H1 (cell line): ENCODE results near the gene TGM5. TPM values are rescaled to one million over a fixed set of nuclear protein-coding genes. Genes with fewer than 3 reads are reported as not detected.

Source experiments
- CTCF ChIA-PET: fragments of 300-600 bp; sonication (Branson Sonifier 250); formaldehyde crosslinking; loops from one replicate; lab custom pipeline; 2021; ENCODE audit not compliant: partially characterized antibody; lab: Charles Lee
- POLR2A ChIA-PET: fragments of 300-600 bp; sonication (Branson Sonifier 250); formaldehyde crosslinking; loops from one replicate; lab custom pipeline; 2021; ENCODE audit warnings: inconsistent platforms; ENCODE audit not compliant: partially characterized antibody; lab: Charles Lee
- DNase-seq, 2 experiments: peaks; one replicate each; pipeline versions ENCODE4 v3.0.0 to v3.0.0-alpha.2; 2010 to 2022; ENCODE audit warnings: low spot score in 2 of 2, low read depth in 1 of 2, mixed read lengths in 1 of 2
- FAIRE-seq: peaks from 2 replicates; lab custom pipeline; 2011; peaks lifted over from hg19 to GRCh38; lab: Jason Lieb, UNC
- H2AFZ ChIP-seq: 2 replicates; pipeline ENCODE4 v1.8.1; 2012; ENCODE audit warnings: low read length, inconsistent platforms
- H2AK5ac ChIP-seq: 2 replicates; pipeline ENCODE4 v1.6.1; 2013; ENCODE audit warnings: low read depth, low read length
- H2BK120ac ChIP-seq: replicated peaks from 2 replicates; pipeline ENCODE3; 2013; ENCODE audit warnings: low read depth, low read length, inconsistent platforms
- H2BK12ac ChIP-seq: 2 replicates; pipeline ENCODE4 v1.6.1; 2013; ENCODE audit warnings: low read depth, low read length
- H2BK15ac ChIP-seq: 2 replicates; pipeline ENCODE4 v1.6.1; 2013; ENCODE audit warnings: low read length
- H2BK20ac ChIP-seq: 2 replicates; pipeline ENCODE4 v1.6.1; 2013; ENCODE audit warnings: low read length
- H2BK5ac ChIP-seq: 2 replicates; pipeline ENCODE4 v1.6.1; 2013; ENCODE audit warnings: low read depth, low read length
- H3K14ac ChIP-seq: 2 replicates; pipeline ENCODE4 v1.6.1; 2013; ENCODE audit warnings: inconsistent platforms; ENCODE audit not compliant: insufficient read length
- H3K18ac ChIP-seq: 2 replicates; pipeline ENCODE4 v1.6.1; 2013; ENCODE audit warnings: low read length; ENCODE audit errors: extremely low read depth
- H3K23ac ChIP-seq: 2 replicates; pipeline ENCODE4 v1.6.1; 2013; ENCODE audit warnings: inconsistent platforms; ENCODE audit not compliant: insufficient read length
- H3K23me2 ChIP-seq: 2 replicates; pipeline ENCODE4 v1.6.1; 2013; ENCODE audit warnings: low read depth, low read length
- H3K27ac ChIP-seq: 2 replicates; pipeline ENCODE4 v1.6.1; 2011; ENCODE audit warnings: low read depth, low read length, inconsistent platforms
- H3K27me3 ChIP-seq, 4 experiments: replicated peaks in 1 of 4; 1 replicate in 1 of 4; 2 replicates in 3 of 4; pipeline versions ENCODE4 v1.6.1 to v1.8.1; 2011 to 2013; ENCODE audit warnings: low read length in 3 of 4, mild to moderate bottlenecking in 3 of 4, inconsistent platforms in 2 of 4, mixed read lengths in 2 of 4, moderate library complexity in 1 of 4; ENCODE audit not compliant: control insufficient read depth in 3 of 4, insufficient read depth in 3 of 4; ENCODE audit errors: extremely low read depth in 1 of 4
- H3K36me3 ChIP-seq, 4 experiments: 2 replicates each; pipeline versions ENCODE4 v1.6.1 to v1.8.1; 2011 to 2013; ENCODE audit warnings: mild to moderate bottlenecking in 4 of 4, low read length in 3 of 4, moderate library complexity in 2 of 4, control low read depth in 1 of 4, inconsistent platforms in 1 of 4; ENCODE audit not compliant: insufficient read depth in 4 of 4, control insufficient read depth in 2 of 4
- H3K4ac ChIP-seq: replicated peaks from 2 replicates; pipeline ENCODE3; 2013; ENCODE audit warnings: low read length, low read depth, mixed read lengths, inconsistent platforms; ENCODE audit not compliant: insufficient read length
- H3K4me1 ChIP-seq, 4 experiments: replicated peaks in 1 of 4; 1 replicate in 1 of 4; 2 replicates in 3 of 4; pipeline versions ENCODE4 v1.6.1 to v1.8.1; 2011 to 2013; ENCODE audit warnings: low read length in 3 of 4, inconsistent platforms in 2 of 4, mixed read lengths in 1 of 4; ENCODE audit not compliant: insufficient read depth in 4 of 4, control insufficient read depth in 3 of 4
- H3K4me2 ChIP-seq, 2 experiments: 2 replicates each; pipeline versions ENCODE4 v1.6.1 to v1.8.1; 2011 to 2013; ENCODE audit warnings: low read depth in 2 of 2, low read length in 2 of 2, control low read depth in 1 of 2, inconsistent platforms in 1 of 2, mild to moderate bottlenecking in 1 of 2; ENCODE audit not compliant: insufficient read depth in 1 of 2
- H3K4me3 ChIP-seq, 4 experiments: fragments of 200-600, 300-600 bp in 1 of 4; sonication (generic), shearing (Covaris generic), sonication (Bioruptor Twin) in 1 of 4; 2 replicates each; pipeline versions ENCODE4 v1.5.1 to v1.8.1; 2011 to 2016; ENCODE audit warnings: low read length in 4 of 4, low read depth in 3 of 4, control low read depth in 2 of 4, inconsistent platforms in 2 of 4, mild to moderate bottlenecking in 2 of 4, mixed read lengths in 1 of 4, moderate library complexity in 1 of 4; ENCODE audit not compliant: insufficient read depth in 2 of 4; ENCODE audit errors: extremely low read depth in 1 of 4
- H3K56ac ChIP-seq: replicated peaks from 2 replicates; pipeline ENCODE3; 2013; ENCODE audit warnings: low read depth, mild to moderate bottlenecking, mixed read lengths, low read length, inconsistent platforms; ENCODE audit not compliant: insufficient read length
- H3K79me1 ChIP-seq: 2 replicates; pipeline ENCODE4 v1.6.1; 2013; ENCODE audit warnings: low read depth, low read length, control low read depth
- H3K79me2 ChIP-seq, 2 experiments: 2 replicates each; pipeline versions ENCODE4 v1.6.1 to v1.8.1; 2012 to 2013; ENCODE audit warnings: low read length in 2 of 2, mild to moderate bottlenecking in 2 of 2, inconsistent platforms in 1 of 2; ENCODE audit not compliant: insufficient read depth in 2 of 2, control insufficient read depth in 1 of 2
- H3K9ac ChIP-seq, 4 experiments: replicated peaks in 1 of 4; 1 replicate in 1 of 4; 2 replicates in 3 of 4; pipeline versions ENCODE4 v1.6.1 to v1.8.1; 2011 to 2013; ENCODE audit warnings: low read depth in 3 of 4, low read length in 3 of 4, control low read depth in 2 of 4, mild to moderate bottlenecking in 2 of 4, moderate library complexity in 2 of 4, inconsistent platforms in 1 of 4; ENCODE audit errors: extremely low read depth in 1 of 4
- H3K9me3 ChIP-seq, 2 experiments: 2 replicates each; pipeline versions ENCODE4 v1.6.1 to v1.8.1; 2012 to 2013; ENCODE audit warnings: mild to moderate bottlenecking in 2 of 2, moderate library complexity in 2 of 2, control low read depth in 1 of 2, inconsistent platforms in 1 of 2, low read depth in 1 of 2, low read length in 1 of 2, mixed read lengths in 1 of 2; ENCODE audit not compliant: insufficient read depth in 2 of 2
- H4K20me1 ChIP-seq, 2 experiments: replicated peaks in 1 of 2; 2 replicates each; pipeline versions ENCODE3 to v1.8.1; 2011 to 2013; ENCODE audit warnings: inconsistent platforms in 2 of 2, low read length in 2 of 2, mild to moderate bottlenecking in 1 of 2; ENCODE audit not compliant: insufficient read depth in 2 of 2, control insufficient read depth in 1 of 2
- H4K5ac ChIP-seq: 2 replicates; pipeline ENCODE4 v1.6.1; 2013; ENCODE audit warnings: low read length, low read depth, mixed read lengths, inconsistent platforms; ENCODE audit not compliant: insufficient read length
- H4K8ac ChIP-seq: 2 replicates; pipeline ENCODE4 v1.8.0; 2013; ENCODE audit warnings: mild to moderate bottlenecking, moderate library complexity, low read length, inconsistent platforms; ENCODE audit not compliant: insufficient read depth; ENCODE audit errors: extremely low read depth
- H4K91ac ChIP-seq: replicated peaks from 2 replicates; pipeline ENCODE3; 2013; ENCODE audit warnings: low read length, mixed read lengths, inconsistent platforms; ENCODE audit not compliant: insufficient read length
- ATF3 ChIP-seq: IDR thresholded peaks from 2 replicates; pipeline ENCODE4 v1.6.1; 2011; ENCODE audit warnings: low read depth, mild to moderate bottlenecking, low read length; ENCODE audit not compliant: insufficient read depth
- BCL11A ChIP-seq, 2 experiments: IDR thresholded peaks; one replicate each; pipeline ENCODE4 v1.6.1; 2011; ENCODE audit warnings: low read depth in 2 of 2, low read length in 2 of 2, mild to moderate bottlenecking in 2 of 2
- BRCA1 ChIP-seq: IDR thresholded peaks from 2 replicates; pipeline ENCODE4 v1.6.1; 2012; ENCODE audit warnings: low read depth, low read length, improper control_type of control experiment
- HDAC6 ChIP-seq: IDR thresholded peaks from one replicate; pipeline ENCODE4 v1.7.1; 2012; ENCODE audit warnings: low read depth, mild to moderate bottlenecking, inconsistent platforms, low read length, moderate library complexity
- RAD21 ChIP-seq, 2 experiments: IDR thresholded peaks in 1 of 2; conservative IDR thresholded peaks in 1 of 2; 2 replicates each; pipeline ENCODE4 v1.6.1; 2011; ENCODE audit warnings: low read depth in 2 of 2, low read length in 2 of 2, improper control_type of control experiment in 1 of 2, inconsistent platforms in 1 of 2, mild to moderate bottlenecking in 1 of 2, moderate library complexity in 1 of 2
- SIRT6 ChIP-seq: IDR thresholded peaks from one replicate; pipeline ENCODE4 v1.7.1; 2012; ENCODE audit warnings: low read length, inconsistent platforms
- SRF ChIP-seq: IDR thresholded peaks from 2 replicates; pipeline ENCODE4 v1.6.1; 2011; ENCODE audit warnings: mild to moderate bottlenecking, low read depth, low read length, moderate library complexity
- SUZ12 ChIP-seq: fragments of 200-600 bp; sonication (generic); IDR thresholded peaks from 2 replicates; pipeline ENCODE4 v1.6.1; 2012; ENCODE audit warnings: mild to moderate bottlenecking, inconsistent platforms, low read length, moderate library complexity, mixed read lengths
- TAF7 ChIP-seq: optimal IDR thresholded peaks from 2 replicates; pipeline ENCODE3; 2011; ENCODE audit warnings: low read depth, mild to moderate bottlenecking, inconsistent platforms, low read length, moderate library complexity, borderline replicate concordance
- TBP ChIP-seq: IDR thresholded peaks from 2 replicates; pipeline ENCODE4 v1.6.1; 2011; ENCODE audit warnings: low read depth, low read length, improper control_type of control experiment
- WGBS, 2 experiments: shearing (Covaris generic) in 1 of 2; methylation state at CpG; one replicate each; pipeline versions ENCODE4 v1.1.6 to v1.1.7; 2013 to 2015; ENCODE audit warnings: low lambda C conversion rate in 2 of 2, mixed read lengths in 2 of 2, inconsistent platforms in 1 of 2, low coverage in 1 of 2, missing lambda C conversion rate in 1 of 2; ENCODE audit not compliant: insufficient replicate concordance in 2 of 2, insufficient coverage in 1 of 2, insufficient read length in 1 of 2; ENCODE audit errors: extremely low coverage in 1 of 2, missing lambda C conversion rate in 1 of 2; 5-methylcytosine and 5-hydroxymethylcytosine counted together
- polyA plus RNA-seq, 7 experiments: library from polyadenylated mRNA; depleted of rRNA in 3 of 7; stranded (reverse) in 5 of 7; unstranded in 2 of 7; fragments of >200 nt in 5 of 7; fragments of 200-250 nt in 2 of 7; gene quantifications; 1 replicate in 5 of 7; 2 replicates in 1 of 7; 4 replicates in 1 of 7; pipeline versions ENCODE4 v1.2.1 to v1.2.3, GENCODE V29; 2011 to 2013; ENCODE audit warnings: missing spikeins in 2 of 7, mixed read lengths in 2 of 7
- total RNA-seq: library from RNA; stranded (reverse); fragmentation: NEBNext Ultra II Directional; extraction: Animal tissue kit (Norgen Biotek cat#: 25700); gene quantifications from 2 replicates; pipeline ENCODE4 v1.2.1, GENCODE V29; 2021

Gene TGM5
- total and polyA plus RNA-seq, 2 of the 8 experiments (the other 6 are each of a cell fraction or from before 2014, with no cell fraction given), result not detected

DNA sequence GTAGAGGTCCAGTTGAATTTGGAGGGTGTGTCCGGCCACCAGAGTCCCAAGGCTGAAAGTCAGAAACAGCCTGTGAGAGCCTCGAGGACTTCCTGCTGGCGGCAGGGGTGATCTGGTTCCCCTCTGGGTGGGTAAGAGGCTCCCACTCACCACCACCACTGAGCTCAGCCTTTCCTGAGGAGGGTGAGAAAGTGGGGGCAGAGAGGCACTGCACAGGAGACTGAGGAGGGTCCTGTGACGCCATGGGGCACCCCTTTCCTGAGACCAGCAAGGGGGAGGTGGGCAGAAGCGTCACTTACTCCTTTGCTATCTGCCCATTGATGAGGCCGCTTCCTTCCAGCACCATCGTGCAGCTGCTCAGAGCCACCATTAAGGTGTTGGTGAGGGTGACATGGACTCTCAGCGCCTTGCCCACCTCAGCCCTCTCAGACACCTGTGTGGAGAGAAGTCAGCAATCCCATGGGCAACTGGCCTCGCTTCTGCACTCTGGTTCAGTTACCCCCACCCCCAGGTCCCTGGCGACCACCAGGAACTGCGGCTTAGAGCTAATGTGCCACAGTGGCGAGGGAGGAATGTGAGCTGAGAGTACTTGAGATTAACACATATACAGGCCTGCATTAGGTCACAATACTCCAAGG, 10.0 kb upstream of the TGM5 start:
- Histone ChIP-seq H4K8ac (peak overlapping the region; percentile 87; the same call in 1 of the 2 replicates), H3K36me3 (no peaks in the 10 kb centered on the region), H2BK15ac (no peak overlapping the region), H3K27ac (no peak overlapping the region), H3K14ac (no peak overlapping the region), H2BK120ac (no peak overlapping the region), H3K23me2 (no peaks in the 10 kb centered on the region), H3K18ac (no peak overlapping the region), H3K79me2 (no peaks in the 10 kb centered on the region), H2AK5ac (no peak overlapping the region), H3K9me3 (no peaks in the 10 kb centered on the region), H3K4ac (no peak overlapping the region), H4K5ac (no peak overlapping the region), H3K4me3 (no peak overlapping the region), H3K79me1 (no peaks in the 10 kb centered on the region), H3K27me3 (no peaks in the 10 kb centered on the region), H3K23ac (no peak overlapping the region), H2BK5ac (no peak overlapping the region), H4K20me1 (no peaks in the 10 kb centered on the region), H2BK20ac (no peak overlapping the region), H2AFZ (no peak overlapping the region), H3K4me1 (no peaks in the 10 kb centered on the region), H3K9ac (no peak overlapping the region), H4K91ac (no peak overlapping the region), H3K4me2 (no peak overlapping the region), H2BK12ac (no peak overlapping the region), H3K56ac (no peak overlapping the region)
- ChIA-PET CTCF (interaction anchor here (1.0 to 3.6 kb wide), 7 partner anchors 8 to 91 kb away, joined by 3 to 35 read pairs (median 5); partner anchors contain the start of genes CCNDBP1 and TGM5), POLR2A (no interaction called here)
- WGBS, 2 experiments, result 82% methylated on average over 12 of the region's 12 CpGs; no CpG with 5 or more reads in 1 of the 2 experiments
- no peak for DNase-seq
- no peak for TF ChIP-seq SRF
- TF ChIP-seq ATF3, result no peak
- no peak for TF ChIP-seq RAD21 (IDR thresholded peaks at IDR 0.05 in 1 of 2, conservative IDR thresholded peaks at IDR 0.05 in 1 of 2; ENCODE audit: low read depth in 2 of 2, low read length in 2 of 2)
- TF ChIP-seq HDAC6, result no peak
- TF ChIP-seq SIRT6, result no peak
- TF ChIP-seq BRCA1, result no peak
- TF ChIP-seq SUZ12, result no peak
- no peak for TF ChIP-seq TAF7
- no peak for TF ChIP-seq BCL11A (IDR thresholded peaks at IDR 0.05; ENCODE audit: low read depth in 2 of 2, low read length in 2 of 2)
- no peak for TF ChIP-seq TBP
- no peak for FAIRE-seq
